ENCODE results near the gene DNAJC13.

Gene DNAJC13

GRCh38 chr3:132406587-132406986 lies 10.7 kb upstream of the DNAJC13 start:
- no peak for DNase-seq (ENCODE audit: low read depth)

GRCh38 chr3:132407025-132407424 lies 10.3 kb upstream of the DNAJC13 start:
- no peak for DNase-seq (ENCODE audit: low read depth)

GRCh38 chr3:132414841-132415240 lies 2.5 kb upstream of the DNAJC13 start:
- no peak for DNase-seq (ENCODE audit: low read depth)

- no peak for DNase-seq (ENCODE audit: low read depth)
These were observed 1.1 kb upstream of the DNAJC13 start for GRCh38 chr3:132416161-132416560.

- DNase-seq (ENCODE audit: low read depth): no peak
These were observed 551 bp downstream of the DNAJC13 start for GRCh38 chr3:132417695-132418411.

GRCh38 chr3:132418916-132419315 lies 1.6 kb downstream of the DNAJC13 start:
- no peak for DNase-seq (ENCODE audit: low read depth)

- no peak for DNase-seq (ENCODE audit: low read depth)
These were observed 4.5 kb downstream of the DNAJC13 start for GRCh38 chr3:132421832-132422231.

- no peak for DNase-seq (ENCODE audit: low read depth)
These were observed 5.2 kb downstream of the DNAJC13 start for GRCh38 chr3:132422531-132422930.

- peak; percentile 68 for DNase-seq (ENCODE audit: low read depth)
These were observed 15.3 kb downstream of the DNAJC13 start for GRCh38 chr3:132432639-132433038.

GRCh38 chr3:132433121-132433520 lies 15.8 kb downstream of the DNAJC13 start:
- DNase-seq (ENCODE audit: low read depth): no peak

- DNase-seq (ENCODE audit: low read depth): no peak
These were observed 18.1 kb downstream of the DNAJC13 start for GRCh38 chr3:132435224-132435910.

- no peak for DNase-seq (ENCODE audit: low read depth)
These were observed 18.7 kb downstream of the DNAJC13 start for GRCh38 chr3:132435911-132436425.

- DNase-seq (ENCODE audit: low read depth): no peak
These were observed 26.1 kb downstream of the DNAJC13 start for GRCh38 chr3:132443421-132443820.

GRCh38 chr3:132444383-132444782 lies 27.1 kb downstream of the DNAJC13 start:
- no peak for DNase-seq (ENCODE audit: low read depth)

GRCh38 chr3:132445817-132446216 lies 28.5 kb downstream of the DNAJC13 start:
- no peak for DNase-seq (ENCODE audit: low read depth)

- DNase-seq (ENCODE audit: low read depth): no peak
These were observed 31.1 kb downstream of the DNAJC13 start for GRCh38 chr3:132448216-132448961.

GRCh38 chr3:132456136-132456535 lies 38.8 kb downstream of the DNAJC13 start:
- DNase-seq (ENCODE audit: low read depth): no peak

GRCh38 chr3:132456571-132456970 lies 39.3 kb downstream of the DNAJC13 start:
- DNase-seq (ENCODE audit: low read depth): no peak

GRCh38 chr3:132457286-132457685 lies 40.0 kb downstream of the DNAJC13 start:
- DNase-seq (ENCODE audit: low read depth): no peak

- DNase-seq (ENCODE audit: low read depth): no peak
These were observed 42.2 kb downstream of the DNAJC13 start for GRCh38 chr3:132459551-132459950.

GRCh38 chr3:132461544-132461943 lies 44.2 kb downstream of the DNAJC13 start:
- DNase-seq (ENCODE audit: low read depth): no peak

- peak; percentile 37 for DNase-seq (ENCODE audit: low read depth)
These were observed 46.8 kb downstream of the DNAJC13 start for GRCh38 chr3:132464066-132464465.

GRCh38 chr3:132469326-132469725 lies 52.0 kb downstream of the DNAJC13 start:
- no peak for DNase-seq (ENCODE audit: low read depth)

All from non-pigmented ciliary epithelial cell (primary cell).